Measurements from ENCODE around the gene ATP9A.
"Not testable (repeated sequence)": the region's sequence is repeated elsewhere in the genome, so short reads cannot be mapped to it uniquely, and the experiment has no call there.

Gene ATP9A

GRCh38 chr20:51651921-51652549, 116.2 kb downstream of the ATP9A start:
- Histone ChIP-seq H3K4me3 (no peak overlapping the region), H3K27ac (no peak overlapping the region)
- TF ChIP-seq, protein P1, sequence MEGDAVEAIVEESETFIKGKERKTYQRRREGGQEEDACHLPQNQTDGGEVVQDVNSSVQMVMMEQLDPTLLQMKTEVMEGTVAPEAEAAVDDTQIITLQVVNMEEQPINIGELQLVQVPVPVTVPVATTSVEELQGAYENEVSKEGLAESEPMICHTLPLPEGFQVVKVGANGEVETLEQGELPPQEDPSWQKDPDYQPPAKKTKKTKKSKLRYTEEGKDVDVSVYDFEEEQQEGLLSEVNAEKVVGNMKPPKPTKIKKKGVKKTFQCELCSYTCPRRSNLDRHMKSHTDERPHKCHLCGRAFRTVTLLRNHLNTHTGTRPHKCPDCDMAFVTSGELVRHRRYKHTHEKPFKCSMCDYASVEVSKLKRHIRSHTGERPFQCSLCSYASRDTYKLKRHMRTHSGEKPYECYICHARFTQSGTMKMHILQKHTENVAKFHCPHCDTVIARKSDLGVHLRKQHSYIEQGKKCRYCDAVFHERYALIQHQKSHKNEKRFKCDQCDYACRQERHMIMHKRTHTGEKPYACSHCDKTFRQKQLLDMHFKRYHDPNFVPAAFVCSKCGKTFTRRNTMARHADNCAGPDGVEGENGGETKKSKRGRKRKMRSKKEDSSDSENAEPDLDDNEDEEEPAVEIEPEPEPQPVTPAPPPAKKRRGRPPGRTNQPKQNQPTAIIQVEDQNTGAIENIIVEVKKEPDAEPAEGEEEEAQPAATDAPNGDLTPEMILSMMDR (IDR thresholded peaks at IDR 0.05), result no peak
- no peak for DNase-seq (ENCODE audit: low spot score)

DNA sequence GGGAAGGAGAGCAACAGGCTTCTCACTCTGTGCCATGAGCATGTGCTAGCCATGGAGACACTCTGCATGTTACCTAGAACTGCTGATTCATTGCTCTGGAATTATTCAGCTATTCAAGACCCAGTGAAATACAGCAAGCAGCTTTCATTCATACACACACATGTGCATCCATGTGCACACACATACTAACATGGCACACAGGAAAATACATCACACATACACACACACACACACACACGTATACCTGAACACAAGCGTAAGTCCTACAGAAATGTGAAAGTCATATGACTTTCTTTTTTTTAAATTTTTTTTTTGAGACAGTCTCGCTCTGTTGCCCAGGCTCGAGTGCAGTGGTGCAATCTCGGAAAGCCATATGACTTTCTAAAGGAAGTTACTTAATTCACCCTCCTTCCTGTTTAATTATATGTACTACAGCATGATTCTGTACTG, 117.5 kb downstream of the ATP9A start:
- DNase-seq (ENCODE audit: low spot score), result no peak
- TF ChIP-seq, protein P1 (IDR thresholded peaks at IDR 0.05), result no peak
- H3K27ac ChIP-seq, result no peak overlapping the region

DNA sequence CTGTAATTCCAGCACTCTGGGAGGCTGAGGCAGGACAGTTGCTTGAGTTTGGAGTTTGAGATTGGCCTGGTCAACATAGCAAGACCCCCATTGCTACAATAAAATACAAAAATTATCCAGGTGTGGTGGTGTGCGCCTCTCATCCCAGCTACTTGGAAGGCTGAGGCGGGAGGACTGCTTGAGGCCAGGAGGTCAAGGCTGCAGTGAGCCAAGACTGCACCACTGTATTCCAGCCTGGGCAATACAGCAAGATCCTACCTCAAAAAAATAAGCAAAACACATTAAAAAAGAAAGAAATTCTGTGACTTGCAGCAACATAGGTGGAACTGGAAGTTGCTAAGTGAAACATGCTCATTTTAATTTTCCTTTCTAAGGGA, 119.6 kb downstream of the ATP9A start:
- H3K4me3 ChIP-seq, result no peak overlapping the region
- no peak overlapping the region for H3K27ac ChIP-seq
- TF ChIP-seq, protein P1 (IDR thresholded peaks at IDR 0.05), result no peak
- no peak for DNase-seq (ENCODE audit: low spot score)

More for the DNA sequence above, 117.5 kb downstream of the ATP9A start:
- H3K4me3 ChIP-seq, result no peak overlapping the region

DNA sequence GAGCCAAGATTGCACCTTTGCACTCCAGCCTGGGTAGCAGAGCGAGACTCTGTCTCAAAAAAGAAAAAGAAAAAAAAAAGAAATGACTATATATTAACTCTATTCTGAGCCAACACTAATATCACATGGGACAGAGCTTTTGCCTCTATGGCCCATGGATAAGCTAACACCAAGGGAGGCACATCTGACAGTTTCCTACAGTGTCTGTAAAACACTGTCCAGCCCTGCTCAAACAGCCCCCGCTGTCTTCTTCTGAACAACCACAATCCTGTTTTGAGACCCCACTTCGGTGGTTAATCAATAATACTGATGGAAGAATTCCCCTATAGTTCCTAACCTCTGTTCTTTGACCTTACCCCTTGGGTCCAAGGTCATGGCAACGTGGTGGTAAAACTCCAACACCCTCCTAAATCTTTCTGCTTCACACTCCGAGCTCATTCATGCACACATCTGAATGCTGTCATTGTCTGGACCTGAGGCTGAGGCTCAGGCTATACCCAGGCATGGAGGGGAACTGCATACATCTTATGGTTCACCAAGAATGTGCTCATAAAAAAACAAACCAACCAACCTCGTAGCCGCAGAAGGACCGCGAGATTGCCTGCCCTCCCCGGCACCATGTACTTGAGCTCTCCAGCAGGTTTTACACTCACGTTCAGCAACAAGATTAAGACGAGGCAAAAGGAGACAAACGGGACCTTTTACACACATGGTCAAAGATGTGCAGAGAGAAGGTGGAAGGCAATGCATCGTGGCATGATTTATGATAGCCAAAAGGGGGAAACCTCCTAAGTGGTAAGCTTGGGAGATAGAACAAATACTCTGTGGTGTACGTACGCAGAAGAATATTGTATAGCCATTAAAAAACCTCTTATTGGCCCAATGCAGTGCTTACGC, 120.3 kb downstream of the ATP9A start:
- no peak for DNase-seq (ENCODE audit: low spot score)
- TF ChIP-seq, protein P1 (IDR thresholded peaks at IDR 0.05), result no peak
- Histone ChIP-seq H3K27ac (no peak overlapping the region), H3K4me3 (no peak overlapping the region)

DNA sequence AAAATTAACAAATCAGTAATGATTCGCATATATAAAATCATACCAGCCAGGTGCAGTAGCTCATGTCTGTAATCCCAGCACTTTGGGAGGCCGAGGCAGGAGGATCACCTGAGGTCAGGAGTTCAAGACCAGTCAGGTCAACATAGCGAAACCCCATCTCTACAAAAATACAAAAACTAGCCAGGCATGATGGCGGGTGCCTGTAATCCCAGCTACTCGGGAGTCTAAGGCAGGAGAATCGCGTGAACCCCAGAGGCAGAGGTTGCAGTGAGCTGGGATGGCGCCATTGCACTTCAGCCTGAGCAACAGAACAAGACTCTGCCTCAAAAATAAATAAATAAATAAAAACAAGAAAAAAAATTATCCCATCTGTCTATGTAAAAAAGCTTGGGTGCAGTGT, 124.4 kb downstream of the ATP9A start:
- not testable (repeated sequence) for H3K4me3 ChIP-seq; DNase-seq (ENCODE audit: low spot score); H3K27ac ChIP-seq

- no peak for DNase-seq (ENCODE audit: low spot score)
- TF ChIP-seq, protein P1 (IDR thresholded peaks at IDR 0.05), result no peak
- Histone ChIP-seq H3K27ac (no peak overlapping the region), H3K4me3 (no peak overlapping the region)
These were observed 124.8 kb downstream of the ATP9A start for GRCh38 chr20:51643390-51643789.

DNA sequence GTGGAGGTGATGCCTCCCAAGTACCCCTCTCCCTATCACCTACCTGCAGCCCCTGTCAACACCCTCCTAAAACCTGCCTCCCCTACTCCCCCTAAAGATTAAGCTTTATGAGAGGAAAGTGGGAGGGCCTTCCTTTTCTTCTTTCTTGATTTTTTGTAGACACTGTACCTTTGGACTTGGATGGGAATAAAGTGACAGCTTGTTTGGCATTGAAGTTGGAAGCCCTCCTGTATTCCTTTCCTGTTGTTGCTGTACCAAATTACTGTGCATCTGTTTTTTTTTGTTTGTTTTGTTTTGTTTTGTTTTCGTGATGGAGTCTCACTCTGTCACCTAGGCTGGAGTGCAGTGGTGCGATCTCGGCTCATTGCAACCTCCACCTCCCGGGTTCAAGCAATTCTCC, 126.3 kb downstream of the ATP9A start:
- DNase-seq (ENCODE audit: low spot score), result no peak
- Histone ChIP-seq H3K27ac (no peak overlapping the region), H3K4me3 (no peak overlapping the region)
- TF ChIP-seq, protein P1 (IDR thresholded peaks at IDR 0.05), result no peak

Data from coronary artery (tissue), 2 donors.